ENCODE data around the gene DPPA2.
A peak's percentile ranks its signal among the peaks of the same experiment; 100 is the strongest.

Gene DPPA2

DNA sequence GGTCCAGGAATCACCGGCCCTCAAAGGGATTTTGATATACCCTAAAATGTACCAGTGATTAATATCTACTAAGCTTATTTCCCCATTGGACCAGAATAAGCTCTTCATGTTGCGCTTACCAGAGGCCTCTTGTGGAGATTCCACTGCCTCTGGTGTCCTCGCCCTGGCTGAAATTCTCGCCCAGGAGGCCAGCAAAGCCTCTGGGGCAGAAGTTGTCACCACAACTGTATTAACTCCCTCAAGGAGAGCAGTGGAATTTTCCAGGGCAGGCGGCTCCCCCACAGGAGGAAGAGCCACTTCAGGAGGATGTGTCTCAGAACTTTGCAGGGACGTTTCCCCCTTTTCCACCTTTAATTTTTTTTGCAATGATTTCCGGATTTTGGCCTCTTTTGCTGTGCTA, 14.1 kb upstream of the DPPA2 start:
- no peak for DNase-seq (ENCODE audit: low read depth)
- H3K4me3 ChIP-seq (ENCODE audit: low read depth, low read length), result no peak overlapping the region

DNA sequence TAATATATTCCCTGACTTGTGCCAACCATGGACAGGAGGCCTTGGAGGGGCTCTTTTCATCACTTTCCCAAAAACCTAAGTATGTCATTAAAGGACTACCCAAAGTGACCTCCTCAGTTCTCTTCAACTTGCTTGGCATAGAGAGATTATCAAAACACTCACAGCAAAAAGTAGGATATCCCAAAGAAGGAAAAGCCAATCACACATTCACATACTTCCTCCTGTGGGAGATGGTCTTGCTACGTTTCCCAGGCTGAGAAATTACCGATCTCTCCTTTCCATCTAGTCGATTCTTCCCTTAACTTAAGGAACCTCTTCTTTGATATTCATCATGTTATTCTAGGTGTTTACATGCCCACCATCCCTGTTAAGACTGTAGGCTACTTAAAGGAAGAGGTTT, 11.9 kb upstream of the DPPA2 start:
- H3K4me3 ChIP-seq (ENCODE audit: low read depth, low read length), result no peak overlapping the region
- DNase-seq (ENCODE audit: low read depth), result no peak

DNA sequence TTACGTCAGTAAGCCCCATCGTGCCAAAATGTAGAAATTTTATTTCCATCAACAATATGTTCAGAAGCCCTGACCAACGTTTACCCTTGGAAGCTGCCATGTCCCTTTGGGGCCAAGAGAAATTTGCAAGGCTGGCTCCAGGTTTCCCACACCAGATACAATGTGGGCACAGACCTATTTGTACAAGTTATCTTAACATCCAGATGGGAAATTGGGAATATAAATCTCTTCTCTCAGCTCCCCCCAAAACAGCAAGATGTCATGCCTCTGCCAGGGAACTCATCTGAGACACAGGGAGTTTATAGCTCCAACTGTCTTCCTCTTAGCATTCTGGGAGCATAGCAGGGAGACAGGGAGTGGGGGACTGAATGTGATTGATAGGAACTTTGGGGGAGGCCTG, 9.3 kb upstream of the DPPA2 start:
- DNase-seq (ENCODE audit: low read depth), result no peak
- no peak overlapping the region for H3K4me3 ChIP-seq (ENCODE audit: low read depth, low read length)

DNA sequence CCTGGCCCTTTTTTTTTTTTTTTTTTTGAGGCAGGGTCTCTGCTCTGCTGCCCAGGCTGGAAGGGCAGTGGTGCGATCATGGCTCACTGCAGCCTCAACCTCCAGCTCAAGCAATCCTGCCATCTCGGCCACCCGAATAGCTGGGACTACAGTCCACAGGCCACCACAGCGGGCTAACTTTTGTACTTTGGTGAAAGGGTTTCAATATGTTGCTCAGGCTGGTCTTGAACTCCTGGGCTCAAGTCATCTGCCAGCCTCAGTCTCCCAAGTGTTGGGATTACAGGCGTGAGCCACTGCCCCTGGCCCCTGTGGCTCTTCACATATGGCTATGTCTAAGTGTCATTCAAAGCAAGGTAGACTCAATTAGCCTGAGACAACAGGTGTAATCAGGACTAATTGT, 8.8 kb upstream of the DPPA2 start:
- no peak for DNase-seq (ENCODE audit: low read depth)
- no peak overlapping the region for H3K4me3 ChIP-seq (ENCODE audit: low read depth, low read length)

DNA sequence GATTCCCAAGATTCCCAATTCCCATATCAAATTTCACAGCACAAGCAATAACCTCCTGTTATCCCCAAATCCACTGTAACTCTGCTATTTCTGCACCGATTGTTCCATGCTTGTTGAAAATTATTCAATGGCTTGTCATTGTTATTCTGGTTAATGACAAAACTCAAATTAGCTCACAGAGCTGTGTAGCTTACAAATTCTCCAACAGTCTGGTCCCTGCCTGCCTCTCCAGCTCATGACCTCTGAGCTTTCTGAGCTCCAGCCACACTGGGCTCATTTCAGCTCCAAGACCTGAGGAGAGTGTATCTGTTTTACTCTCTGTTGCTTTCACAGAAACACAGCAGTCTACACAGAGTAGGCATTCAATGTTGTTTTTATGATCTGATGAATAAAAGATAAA, 3.3 kb downstream of the DPPA2 start:
- DNase-seq (ENCODE audit: low read depth), result no peak
- H3K4me3 ChIP-seq (ENCODE audit: low read depth, low read length), result no peak overlapping the region

DNA sequence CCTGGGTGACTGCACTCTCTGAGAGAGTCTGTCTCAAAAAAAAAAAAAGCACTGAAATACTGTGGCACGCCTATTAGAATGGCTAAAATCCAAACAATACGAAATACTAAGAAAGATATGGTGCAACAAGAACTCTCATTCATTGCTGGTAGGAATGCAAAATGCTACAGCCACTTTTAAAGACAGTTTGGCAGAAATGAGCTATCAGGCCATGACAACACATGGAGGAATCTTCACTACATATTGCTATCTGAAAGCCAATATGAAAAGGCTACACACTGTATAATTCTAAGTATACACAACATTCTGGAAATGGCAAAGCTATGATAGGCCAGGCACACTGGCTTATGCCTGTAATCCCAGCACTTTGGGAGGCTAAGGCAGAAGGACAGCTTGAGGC, 18.8 kb downstream of the DPPA2 start:
- H3K4me3 ChIP-seq (ENCODE audit: low read depth, low read length), result no peak overlapping the region
- no peak for DNase-seq (ENCODE audit: low read depth)

- DNase-seq (ENCODE audit: low read depth), result no peak
These were observed 32.2 kb downstream of the DPPA2 start for GRCh38 chr3:109284071-109284470.

GRCh38 chr3:109278546-109278945, 37.8 kb downstream of the DPPA2 start:
- H3K4me3 ChIP-seq (ENCODE audit: low read depth, low read length), result no peak overlapping the region
- DNase-seq (ENCODE audit: low read depth), result no peak

More at GRCh38 chr3:109284071-109284470, 32.2 kb downstream of the DPPA2 start:
- H3K4me3 ChIP-seq (ENCODE audit: low read depth, low read length), result no peak overlapping the region

DNA sequence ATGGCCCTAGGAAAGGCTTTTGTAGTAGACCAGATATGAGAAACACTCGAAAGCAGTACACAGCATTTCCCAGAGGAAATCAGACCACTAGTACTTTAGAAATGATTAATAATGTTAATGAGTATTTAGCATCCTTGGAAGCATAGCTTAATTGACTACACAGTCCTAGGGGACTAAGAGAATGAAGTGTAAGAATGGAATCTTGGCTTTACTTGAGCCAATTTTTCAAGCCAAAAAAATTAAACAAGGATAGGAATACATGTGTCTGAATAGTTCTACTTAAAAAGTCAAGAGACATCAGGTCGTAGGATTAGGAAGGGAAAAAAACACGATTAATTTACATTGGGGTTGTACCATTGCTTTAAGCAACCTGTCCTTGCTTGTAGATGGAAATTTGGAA, 38.2 kb downstream of the DPPA2 start:
- DNase-seq (ENCODE audit: low read depth), result no peak
- H3K4me3 ChIP-seq (ENCODE audit: low read depth, low read length), result no peak overlapping the region

DNA sequence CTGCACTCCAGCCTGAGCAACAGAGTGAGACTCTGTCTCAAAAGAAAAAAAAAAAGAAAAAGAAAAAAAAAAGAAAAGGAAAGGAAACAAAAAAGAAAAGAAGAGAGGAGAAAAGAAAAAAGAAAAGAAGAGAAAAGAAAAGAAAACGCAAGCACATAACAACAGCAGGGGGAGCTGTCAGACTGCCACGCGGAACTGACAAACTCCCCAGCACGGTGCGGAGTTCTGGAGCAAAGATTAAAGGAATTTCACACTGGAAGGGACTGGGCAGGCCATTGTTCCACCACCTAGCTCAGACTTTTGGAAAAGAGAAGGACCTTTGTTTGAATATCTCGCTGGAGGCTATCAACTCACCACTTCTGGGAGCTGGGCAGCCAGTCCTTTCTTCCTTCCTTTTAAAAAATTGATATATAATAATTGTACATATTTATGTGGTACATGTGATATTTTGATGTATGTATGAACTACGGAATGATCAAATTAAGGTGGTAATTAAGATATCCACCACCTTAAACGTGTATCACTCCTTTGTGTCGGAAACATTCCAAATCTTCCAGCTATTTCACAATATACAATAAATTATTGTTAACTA, 40.5 kb downstream of the DPPA2 start:
- no peak overlapping the region for H3K4me3 ChIP-seq (ENCODE audit: low read depth, low read length)
- peak; percentile 4 for DNase-seq (ENCODE audit: low read depth)

GRCh38 chr3:109270779-109271178, 45.5 kb downstream of the DPPA2 start:
- DNase-seq (ENCODE audit: low read depth), result no peak
- no peak overlapping the region for H3K4me3 ChIP-seq (ENCODE audit: low read depth, low read length)

DNA sequence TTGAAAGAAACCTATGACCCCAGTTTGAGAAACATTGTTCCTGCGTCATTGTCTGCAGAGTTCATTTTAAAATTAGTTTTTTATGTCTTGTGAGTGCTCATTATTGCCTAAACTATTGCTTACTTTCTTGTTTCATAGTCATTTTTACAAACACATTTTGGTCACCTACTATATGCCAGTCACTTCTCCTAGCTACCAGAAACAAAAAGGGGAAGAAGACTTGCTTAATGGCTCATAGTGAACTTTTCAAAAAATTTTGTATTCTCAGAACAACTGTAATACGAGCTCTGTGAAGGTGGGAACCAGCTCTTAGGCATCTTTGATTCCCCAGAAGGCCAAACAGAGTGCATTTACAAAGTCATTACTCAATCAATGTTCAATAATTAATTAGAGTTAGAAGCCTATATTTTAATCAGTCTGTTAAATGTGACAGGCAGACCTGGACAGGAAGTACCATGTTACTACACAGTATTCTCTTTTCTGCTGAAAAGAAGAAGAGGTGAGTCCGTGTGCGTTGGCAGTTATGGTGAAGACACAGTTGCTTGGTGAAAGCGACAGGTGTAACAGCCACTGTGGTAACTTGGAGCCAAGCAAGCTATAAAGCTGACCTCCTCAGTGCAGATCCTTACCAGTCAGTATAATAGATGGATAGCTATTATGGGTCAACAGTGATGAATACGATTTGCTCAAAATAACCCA, 46.6 kb downstream of the DPPA2 start:
- no peak for DNase-seq (ENCODE audit: low read depth)
- no peak overlapping the region for H3K4me3 ChIP-seq (ENCODE audit: low read depth, low read length)

DNA sequence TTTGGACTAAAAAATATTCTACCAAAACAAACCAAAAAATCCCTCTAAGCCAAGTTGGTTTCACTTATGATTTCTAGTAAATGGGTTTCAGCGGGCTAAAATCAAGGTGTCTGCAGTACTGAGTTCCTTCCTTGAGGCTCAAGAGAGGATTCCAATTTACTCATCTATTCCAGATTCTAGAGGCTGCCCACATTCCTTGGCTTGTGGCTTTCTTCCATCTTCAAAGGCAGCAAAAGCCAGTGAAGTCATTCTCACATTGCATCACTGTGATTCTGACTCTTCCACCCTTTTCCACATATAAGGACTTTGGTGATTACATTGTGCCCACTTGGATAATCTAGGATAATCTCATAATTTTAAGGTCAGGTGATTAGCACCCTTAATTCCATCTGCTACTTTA, 48.1 kb downstream of the DPPA2 start:
- DNase-seq (ENCODE audit: low read depth), result no peak

DNA sequence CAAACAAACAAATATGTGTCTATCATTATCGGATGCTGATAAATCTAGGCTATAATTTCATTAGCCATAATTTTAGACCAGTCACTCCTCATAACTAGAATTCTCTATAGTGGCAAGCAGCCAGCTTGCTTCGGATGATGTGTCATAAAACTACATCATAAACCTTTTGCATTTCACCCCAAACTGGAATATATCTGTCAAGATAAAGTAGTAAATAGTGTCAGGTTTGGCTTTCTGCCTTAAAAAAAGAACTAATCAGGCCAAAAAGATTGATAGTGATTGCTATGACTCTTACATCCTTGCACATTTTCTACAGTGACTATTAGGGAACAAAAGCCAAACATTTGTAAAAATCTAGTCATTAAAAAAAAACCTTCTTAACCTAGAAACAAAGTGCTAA, 51.0 kb downstream of the DPPA2 start:
- H3K4me3 ChIP-seq (ENCODE audit: low read depth, low read length), result no peak overlapping the region
- DNase-seq (ENCODE audit: low read depth), result no peak

More for the DNA sequence above, 48.1 kb downstream of the DPPA2 start:
- no peak overlapping the region for H3K4me3 ChIP-seq (ENCODE audit: low read depth, low read length)

- no peak overlapping the region for H3K4me3 ChIP-seq (ENCODE audit: low read depth, low read length)
- DNase-seq (ENCODE audit: low read depth), result peak; percentile 37
These were observed 59.0 kb downstream of the DPPA2 start for GRCh38 chr3:109257269-109257668.

DNA sequence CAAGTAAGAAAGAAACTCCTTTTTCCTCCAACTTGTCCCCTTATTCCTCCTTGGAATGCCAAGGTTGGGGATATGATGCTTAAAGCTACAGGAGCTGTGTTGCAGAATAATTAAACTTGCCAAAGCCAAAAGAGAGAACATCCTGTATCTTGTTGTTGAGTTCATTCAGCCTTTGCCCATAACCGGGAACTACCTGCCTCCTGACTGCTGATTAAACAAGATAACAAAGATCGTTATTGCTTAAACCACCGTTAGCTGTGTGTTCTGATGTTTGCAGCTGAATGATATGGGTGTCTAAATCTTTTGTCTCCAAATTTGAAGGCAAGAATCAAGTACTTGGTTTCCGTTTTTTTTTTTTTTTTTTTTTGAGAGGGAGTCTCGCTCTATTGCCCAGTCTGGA, 61.5 kb downstream of the DPPA2 start:
- no peak overlapping the region for H3K4me3 ChIP-seq (ENCODE audit: low read depth, low read length)
- DNase-seq (ENCODE audit: low read depth), result no peak

- DNase-seq (ENCODE audit: low read depth), result no peak
- H3K4me3 ChIP-seq (ENCODE audit: low read depth, low read length), result no peak overlapping the region
These were observed 63.7 kb downstream of the DPPA2 start for GRCh38 chr3:109252641-109253040.
